ENCODE measurements around the gene LATS2.

- TF ChIP-seq YY1 (IDR thresholded peaks at IDR 0.05; ENCODE audit: insufficient read depth, insufficient read length) (no peak), ZNF274 (IDR thresholded peaks at IDR 0.05; ENCODE audit: low read depth, low read length) (no peak)
Measured at GRCh38 chr13:20980430-20980829, 81.0 kb downstream of the LATS2 start.
